GM06990 (cell line): ENCODE measurements around the gene PLD4.
A peak's percentile ranks its signal among the peaks of the same experiment; 100 is the strongest.
"Not testable (repeated sequence)": the region's sequence is repeated elsewhere in the genome, so short reads cannot be mapped to it uniquely, and the experiment has no call there.

ENCODE experiments used
- DNase-seq: peaks from one replicate; pipeline ENCODE4 v3.0.0-alpha.2; 2011; ENCODE audit not compliant: insufficient read length; ENCODE audit errors: extremely low read depth
- H3K27me3 ChIP-seq: replicated peaks from 2 replicates; pipeline ENCODE4 v1.6.0; 2011; ENCODE audit warnings: low read length; ENCODE audit not compliant: control insufficient read depth, insufficient read depth
- H3K36me3 ChIP-seq: 2 replicates; pipeline ENCODE4 v1.5.1; 2011; ENCODE audit warnings: low read length; ENCODE audit not compliant: control insufficient read depth, insufficient read depth
- H3K4me3 ChIP-seq: replicated peaks from 2 replicates; pipeline ENCODE4 v1.5.1; 2011; ENCODE audit warnings: low read depth, mild to moderate bottlenecking, control low read depth, low read length
- CTCF ChIP-seq: IDR thresholded peaks from 2 replicates; pipeline ENCODE4 v1.5.1; 2011; ENCODE audit warnings: low read length, control low read depth, mild to moderate bottlenecking, inconsistent platforms; ENCODE audit not compliant: insufficient read depth, poor library complexity, severe bottlenecking

The PLD4 gene

GRCh38 chr14:104888489-104889374 lies 35.9 kb upstream of the PLD4 start:
- peak; percentile 7 for DNase-seq
- H3K36me3 ChIP-seq = no peaks in the 10 kb centered on the region

DNA sequence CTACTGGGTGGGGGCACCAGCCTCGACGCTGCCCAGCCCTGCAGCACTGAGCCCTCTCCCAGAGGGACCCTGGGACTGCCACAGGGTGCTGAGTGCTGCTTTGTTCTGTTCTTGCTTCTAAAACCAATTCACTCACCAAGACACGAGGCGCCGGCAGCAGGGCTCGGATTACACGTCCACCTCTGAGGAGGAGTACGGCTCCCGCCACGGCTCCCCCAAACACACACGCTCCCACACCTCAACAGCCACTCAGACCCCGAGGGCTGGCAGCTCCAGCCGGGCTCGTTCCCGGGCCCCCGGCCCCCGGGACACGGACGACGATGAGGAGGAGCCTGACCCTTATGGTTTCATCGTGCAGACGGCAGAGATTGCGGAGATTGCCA lies 35.3 kb upstream of the PLD4 start:
- DNase-seq = peak; percentile 3
- Histone ChIP-seq H3K27me3 (no peaks in the 10 kb centered on the region; the same call in 1 of the 2 replicates), H3K36me3 (no peaks in the 10 kb centered on the region), H3K4me3 (no peak overlapping the region)
- TF ChIP-seq CTCF = no peak

More at GRCh38 chr14:104888489-104889374, 35.9 kb upstream of the PLD4 start:
- no peak overlapping the region for H3K4me3 ChIP-seq
- TF ChIP-seq CTCF = no peak
- no peaks in the 10 kb centered on the region; the same call in 1 of the 2 replicates for H3K27me3 ChIP-seq

DNA sequence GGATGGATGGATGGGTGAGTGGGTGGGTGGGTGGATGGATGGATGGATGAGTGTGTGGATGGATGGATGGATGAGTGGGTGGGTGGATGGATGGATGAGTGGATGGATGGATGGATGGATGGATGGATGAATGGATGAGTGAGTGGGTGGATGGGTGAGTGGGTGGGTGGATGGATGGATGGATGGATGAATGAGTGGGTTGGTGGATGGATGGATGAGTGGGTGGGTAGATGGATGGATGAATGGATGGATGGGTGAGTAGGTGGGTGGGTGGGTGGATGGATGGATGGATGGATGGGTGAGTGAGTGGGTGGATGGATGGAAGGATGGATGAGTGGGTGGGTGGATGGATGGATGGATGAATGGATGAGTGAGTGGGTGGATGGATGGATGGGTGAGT lies 34.4 kb upstream of the PLD4 start:
- H3K4me3 ChIP-seq, H3K27me3 ChIP-seq, H3K36me3 ChIP-seq, DNase-seq: not testable (repeated sequence)

- Histone ChIP-seq H3K4me3 (no peak overlapping the region), H3K36me3 (no peaks in the 10 kb centered on the region), H3K27me3 (no peaks in the 10 kb centered on the region; the same call in 1 of the 2 replicates)
- no peak for TF ChIP-seq CTCF
- DNase-seq = peak; percentile 11
These were observed 33.5 kb upstream of the PLD4 start for GRCh38 chr14:104891121-104891551.

GRCh38 chr14:104891664-104892530 lies 32.8 kb upstream of the PLD4 start:
- no peak for TF ChIP-seq CTCF
- no peaks in the 10 kb centered on the region for H3K36me3 ChIP-seq
- H3K4me3 ChIP-seq = no peak overlapping the region
- H3K27me3 ChIP-seq = no peaks in the 10 kb centered on the region; the same call in 1 of the 2 replicates
- peak; percentile 6 for DNase-seq
